SK-N-SH (cell line): ENCODE results near the gene DLEC1. TPM values are rescaled to one million over a fixed set of nuclear protein-coding genes. Genes with fewer than 3 reads are reported as not detected.

Source experiments
- CTCF ChIA-PET: fragments of 300-600, 350-600 bp; formaldehyde crosslinking; extraction: SDS; loops from one replicate; lab custom pipeline; 2021; lab: Yijun Ruan, JAX
- POLR2A ChIA-PET: fragments of 350-600 bp; sonication (Branson Sonifier 250); formaldehyde crosslinking; extraction: SDS; loops from one replicate; lab custom pipeline; 2020; ENCODE audit warnings: antibody characterized with exemption, inconsistent platforms; lab: Yijun Ruan, JAX
- DNase-seq: peaks from one replicate; pipeline ENCODE4 v3.0.0; 2012
- H2AFZ ChIP-seq: fragments of 200-600 bp; sonication (generic); 2 replicates; pipeline ENCODE4 v1.8.1; 2016; ENCODE audit warnings: antibody characterized with exemption, mild to moderate bottlenecking, low read depth
- H3F3A ChIP-seq: fragments of 200-600 bp; sonication (generic); replicated peaks from 2 replicates; pipeline ENCODE3; 2016; ENCODE audit warnings: antibody characterized with exemption, mild to moderate bottlenecking; ENCODE audit not compliant: insufficient read depth
- H3K27ac ChIP-seq, 2 experiments: fragments of 200-500 bp in 1 of 2; fragments of 200-600 bp in 1 of 2; sonication (Bioruptor generic) in 1 of 2; sonication (generic), shearing (Covaris generic) in 1 of 2; 2 replicates each; pipeline versions ENCODE4 v1.5.1 to v1.6.1; 2014 to 2016; ENCODE audit warnings: low read depth in 2 of 2, inconsistent platforms in 1 of 2, low read length in 1 of 2, mild to moderate bottlenecking in 1 of 2, mixed read lengths in 1 of 2
- H3K27me3 ChIP-seq: fragments of 200-600 bp; sonication (generic), shearing (Covaris generic); 2 replicates; pipeline ENCODE4 v1.6.1; 2016; ENCODE audit warnings: mixed run types; ENCODE audit not compliant: insufficient read depth
- H3K36me3 ChIP-seq, 2 experiments: fragments of 200-500 bp in 1 of 2; fragments of 200-600 bp in 1 of 2; sonication (Bioruptor generic) in 1 of 2; sonication (generic) in 1 of 2; replicated peaks in 1 of 2; 2 replicates each; pipeline versions ENCODE3 to v1.5.1; 2014 to 2016; ENCODE audit warnings: low read length in 1 of 2, mild to moderate bottlenecking in 1 of 2; ENCODE audit not compliant: insufficient read depth in 2 of 2, control insufficient read depth in 1 of 2
- H3K4me1 ChIP-seq, 2 experiments: fragments of 200-500 bp in 1 of 2; fragments of 200-600 bp in 1 of 2; sonication (Bioruptor generic) in 1 of 2; sonication (generic), shearing (Covaris generic) in 1 of 2; 2 replicates each; pipeline versions ENCODE4 v1.5.1 to v1.6.1; 2014 to 2016; ENCODE audit warnings: low read depth in 1 of 2, low read length in 1 of 2, mixed run types in 1 of 2; ENCODE audit not compliant: insufficient read depth in 2 of 2, control insufficient read depth in 1 of 2
- H3K4me2 ChIP-seq: fragments of 200-600 bp; sonication (generic), shearing (Covaris generic); 2 replicates; pipeline ENCODE4 v1.6.1; 2017; ENCODE audit warnings: mixed run types
- H3K4me3 ChIP-seq, 2 experiments: fragments of 200-500 bp in 1 of 2; fragments of 200-600 bp in 1 of 2; sonication (Bioruptor generic) in 1 of 2; sonication (generic), shearing (Covaris generic) in 1 of 2; 2 replicates each; pipeline versions ENCODE4 v1.5.1 to v1.8.1; 2014 to 2016; ENCODE audit warnings: low read depth in 2 of 2, inconsistent platforms in 1 of 2, low read length in 1 of 2, mild to moderate bottlenecking in 1 of 2, mixed read lengths in 1 of 2, moderate library complexity in 1 of 2
- H3K79me2 ChIP-seq: fragments of 200-600 bp; sonication (generic); 2 replicates; pipeline ENCODE4 v1.8.1; 2017; ENCODE audit warnings: mild to moderate bottlenecking; ENCODE audit not compliant: insufficient read depth
- H3K9ac ChIP-seq: fragments of 200-600 bp; sonication (generic); 2 replicates; pipeline ENCODE4 v1.6.1; 2017; ENCODE audit warnings: mixed run types
- H3K9me2 ChIP-seq: fragments of 200-600 bp; sonication (generic); 2 replicates; pipeline ENCODE4 v1.6.1; 2017; ENCODE audit warnings: mixed run types
- H3K9me3 ChIP-seq: fragments of 200-600 bp; sonication (generic); 2 replicates; pipeline ENCODE4 v1.6.1; 2017; ENCODE audit warnings: mixed run types, mild to moderate bottlenecking, moderate library complexity
- H4K20me1 ChIP-seq: fragments of 200-600 bp; sonication (generic); 2 replicates; pipeline ENCODE4 v1.6.1; 2017; ENCODE audit warnings: mild to moderate bottlenecking, mixed run types; ENCODE audit not compliant: insufficient read depth
- EP300 ChIP-seq, 2 experiments: IDR thresholded peaks; 2 replicates each; pipeline versions ENCODE4 v1.4.0 to v1.6.1; 2012; ENCODE audit warnings: borderline replicate concordance in 1 of 2, low read depth in 1 of 2, low read length in 1 of 2
- FOXJ3 ChIP-seq: sonication (generic); formaldehyde crosslinking; IDR thresholded peaks from 2 replicates; pipeline ENCODE4 v1.5.1; 2020; ENCODE audit warnings: mild to moderate bottlenecking, missing genetic modification reagents
- FOXM1 ChIP-seq: IDR thresholded peaks from 2 replicates; pipeline ENCODE4 v1.4.0; 2012; ENCODE audit warnings: low read depth, mild to moderate bottlenecking
- NRF1 ChIP-seq: IDR thresholded peaks from 2 replicates; pipeline ENCODE4 v1.6.1; 2012; ENCODE audit warnings: low read depth, mild to moderate bottlenecking, low read length
- RFX5 ChIP-seq: IDR thresholded peaks from 2 replicates; pipeline ENCODE4 v1.6.1; 2012; ENCODE audit warnings: mild to moderate bottlenecking, improper control_type of control experiment, low read length
- SMC3 ChIP-seq: IDR thresholded peaks from 2 replicates; pipeline ENCODE4 v1.6.1; 2012; ENCODE audit warnings: low read depth, low read length, improper control_type of control experiment
- YY1 ChIP-seq: IDR thresholded peaks from 2 replicates; pipeline ENCODE4 v1.4.0; 2012; ENCODE audit warnings: low read depth, mild to moderate bottlenecking
- WGBS: methylation state at CpG from one replicate; pipeline ENCODE4 v1.1.6; 2017; ENCODE audit warnings: low lambda C conversion rate; 5-methylcytosine and 5-hydroxymethylcytosine counted together
- polyA plus RNA-seq, 3 experiments: library from polyadenylated mRNA; depleted of rRNA; stranded (reverse); fragments of >200 nt; gene quantifications; 2 replicates each; pipeline ENCODE4 v1.2.3, GENCODE V29; 2012
- TF ChIP-seq, protein P1 (sequence below): IDR thresholded peaks from 2 replicates; pipeline ENCODE4 v1.4.0; 2012; ENCODE audit warnings: low read depth, borderline replicate concordance
- TF ChIP-seq, protein P2 (sequence below): fragments of 200-600 bp; sonication (generic); IDR thresholded peaks from 2 replicates; pipeline ENCODE4 v1.6.1; 2017; ENCODE audit warnings: antibody characterized with exemption, mild to moderate bottlenecking, moderate library complexity
- TF ChIP-seq, protein P3 (sequence below): IDR thresholded peaks from 2 replicates; pipeline ENCODE4 v1.4.0; 2012; ENCODE audit warnings: low read depth, borderline replicate concordance
- TF ChIP-seq, protein P4 (sequence below): fragments of 150-350 bp; IDR thresholded peaks from 2 replicates; pipeline ENCODE4 v1.6.1; 2016; ENCODE audit warnings: mild to moderate bottlenecking, low read depth, low read length

DLEC1 gene
- polyA plus RNA-seq, 1 of the 3 experiments (the other 2 are of a cell fraction) = 0.02 TPM

GRCh38 chr3:38088126-38089078 is 49.4 kb downstream of the DLEC1 start:
- Histone ChIP-seq H3K36me3 (no peaks in the 10 kb centered on the region), H3K9me3 (no peaks in the 10 kb centered on the region), H3K4me3 (no peak overlapping the region), H3K27me3 (peaks cover under 1% of the 10 kb centered on the region; the same call in 1 of the 2 replicates), H3K27ac (no peak overlapping the region), H4K20me1 (no peaks in the 10 kb centered on the region), H3F3A (peaks cover 8% of the 10 kb centered on the region), H3K4me1 (no peaks in the 10 kb centered on the region; a peak in 1 of 4 replicates), H3K9ac (no peak overlapping the region), H2AFZ (no peak overlapping the region), H3K4me2 (no peak overlapping the region), H3K79me2 (no peaks in the 10 kb centered on the region), H3K9me2 (no peaks in the 10 kb centered on the region)
- 73% methylated on average over 10 of the region's 11 CpGs for WGBS
- POLR2A ChIA-PET = no interaction called here
- no peak for TF ChIP-seq FOXM1
- no peak for TF ChIP-seq YY1
- TF ChIP-seq, protein P1, sequence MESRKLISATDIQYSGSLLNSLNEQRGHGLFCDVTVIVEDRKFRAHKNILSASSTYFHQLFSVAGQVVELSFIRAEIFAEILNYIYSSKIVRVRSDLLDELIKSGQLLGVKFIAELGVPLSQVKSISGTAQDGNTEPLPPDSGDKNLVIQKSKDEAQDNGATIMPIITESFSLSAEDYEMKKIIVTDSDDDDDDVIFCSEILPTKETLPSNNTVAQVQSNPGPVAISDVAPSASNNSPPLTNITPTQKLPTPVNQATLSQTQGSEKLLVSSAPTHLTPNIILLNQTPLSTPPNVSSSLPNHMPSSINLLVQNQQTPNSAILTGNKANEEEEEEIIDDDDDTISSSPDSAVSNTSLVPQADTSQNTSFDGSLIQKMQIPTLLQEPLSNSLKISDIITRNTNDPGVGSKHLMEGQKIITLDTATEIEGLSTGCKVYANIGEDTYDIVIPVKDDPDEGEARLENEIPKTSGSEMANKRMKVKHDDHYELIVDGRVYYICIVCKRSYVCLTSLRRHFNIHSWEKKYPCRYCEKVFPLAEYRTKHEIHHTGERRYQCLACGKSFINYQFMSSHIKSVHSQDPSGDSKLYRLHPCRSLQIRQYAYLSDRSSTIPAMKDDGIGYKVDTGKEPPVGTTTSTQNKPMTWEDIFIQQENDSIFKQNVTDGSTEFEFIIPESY = no peak
- no peak for TF ChIP-seq RFX5
- TF ChIP-seq, protein P2, sequence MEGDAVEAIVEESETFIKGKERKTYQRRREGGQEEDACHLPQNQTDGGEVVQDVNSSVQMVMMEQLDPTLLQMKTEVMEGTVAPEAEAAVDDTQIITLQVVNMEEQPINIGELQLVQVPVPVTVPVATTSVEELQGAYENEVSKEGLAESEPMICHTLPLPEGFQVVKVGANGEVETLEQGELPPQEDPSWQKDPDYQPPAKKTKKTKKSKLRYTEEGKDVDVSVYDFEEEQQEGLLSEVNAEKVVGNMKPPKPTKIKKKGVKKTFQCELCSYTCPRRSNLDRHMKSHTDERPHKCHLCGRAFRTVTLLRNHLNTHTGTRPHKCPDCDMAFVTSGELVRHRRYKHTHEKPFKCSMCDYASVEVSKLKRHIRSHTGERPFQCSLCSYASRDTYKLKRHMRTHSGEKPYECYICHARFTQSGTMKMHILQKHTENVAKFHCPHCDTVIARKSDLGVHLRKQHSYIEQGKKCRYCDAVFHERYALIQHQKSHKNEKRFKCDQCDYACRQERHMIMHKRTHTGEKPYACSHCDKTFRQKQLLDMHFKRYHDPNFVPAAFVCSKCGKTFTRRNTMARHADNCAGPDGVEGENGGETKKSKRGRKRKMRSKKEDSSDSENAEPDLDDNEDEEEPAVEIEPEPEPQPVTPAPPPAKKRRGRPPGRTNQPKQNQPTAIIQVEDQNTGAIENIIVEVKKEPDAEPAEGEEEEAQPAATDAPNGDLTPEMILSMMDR = no peak
- TF ChIP-seq SMC3 = no peak
- no peak for TF ChIP-seq NRF1
- TF ChIP-seq, protein P3, sequence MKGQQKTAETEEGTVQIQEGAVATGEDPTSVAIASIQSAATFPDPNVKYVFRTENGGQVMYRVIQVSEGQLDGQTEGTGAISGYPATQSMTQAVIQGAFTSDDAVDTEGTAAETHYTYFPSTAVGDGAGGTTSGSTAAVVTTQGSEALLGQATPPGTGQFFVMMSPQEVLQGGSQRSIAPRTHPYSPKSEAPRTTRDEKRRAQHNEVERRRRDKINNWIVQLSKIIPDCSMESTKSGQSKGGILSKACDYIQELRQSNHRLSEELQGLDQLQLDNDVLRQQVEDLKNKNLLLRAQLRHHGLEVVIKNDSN = no peak
- TF ChIP-seq FOXJ3 (CRISPR knock-in tag) = no peak
- TF ChIP-seq EP300 (IDR thresholded peaks at IDR 0.05; ENCODE audit: borderline replicate concordance in 1 of 2, low read depth in 1 of 2, low read length in 1 of 2) = no peak
- TF ChIP-seq, protein P4, sequence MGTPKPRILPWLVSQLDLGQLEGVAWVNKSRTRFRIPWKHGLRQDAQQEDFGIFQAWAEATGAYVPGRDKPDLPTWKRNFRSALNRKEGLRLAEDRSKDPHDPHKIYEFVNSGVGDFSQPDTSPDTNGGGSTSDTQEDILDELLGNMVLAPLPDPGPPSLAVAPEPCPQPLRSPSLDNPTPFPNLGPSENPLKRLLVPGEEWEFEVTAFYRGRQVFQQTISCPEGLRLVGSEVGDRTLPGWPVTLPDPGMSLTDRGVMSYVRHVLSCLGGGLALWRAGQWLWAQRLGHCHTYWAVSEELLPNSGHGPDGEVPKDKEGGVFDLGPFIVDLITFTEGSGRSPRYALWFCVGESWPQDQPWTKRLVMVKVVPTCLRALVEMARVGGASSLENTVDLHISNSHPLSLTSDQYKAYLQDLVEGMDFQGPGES = no peak
- CTCF ChIA-PET = no interaction called here
- no peak for DNase-seq
